Measurements from ENCODE around the gene PSD4. TPM values are rescaled to one million over a fixed set of nuclear protein-coding genes. Genes with fewer than 3 reads are reported as not detected.

The PSD4 gene
- total and polyA plus RNA-seq, 12 donors: 19.2 to 164 (median 70.5) TPM

DNA sequence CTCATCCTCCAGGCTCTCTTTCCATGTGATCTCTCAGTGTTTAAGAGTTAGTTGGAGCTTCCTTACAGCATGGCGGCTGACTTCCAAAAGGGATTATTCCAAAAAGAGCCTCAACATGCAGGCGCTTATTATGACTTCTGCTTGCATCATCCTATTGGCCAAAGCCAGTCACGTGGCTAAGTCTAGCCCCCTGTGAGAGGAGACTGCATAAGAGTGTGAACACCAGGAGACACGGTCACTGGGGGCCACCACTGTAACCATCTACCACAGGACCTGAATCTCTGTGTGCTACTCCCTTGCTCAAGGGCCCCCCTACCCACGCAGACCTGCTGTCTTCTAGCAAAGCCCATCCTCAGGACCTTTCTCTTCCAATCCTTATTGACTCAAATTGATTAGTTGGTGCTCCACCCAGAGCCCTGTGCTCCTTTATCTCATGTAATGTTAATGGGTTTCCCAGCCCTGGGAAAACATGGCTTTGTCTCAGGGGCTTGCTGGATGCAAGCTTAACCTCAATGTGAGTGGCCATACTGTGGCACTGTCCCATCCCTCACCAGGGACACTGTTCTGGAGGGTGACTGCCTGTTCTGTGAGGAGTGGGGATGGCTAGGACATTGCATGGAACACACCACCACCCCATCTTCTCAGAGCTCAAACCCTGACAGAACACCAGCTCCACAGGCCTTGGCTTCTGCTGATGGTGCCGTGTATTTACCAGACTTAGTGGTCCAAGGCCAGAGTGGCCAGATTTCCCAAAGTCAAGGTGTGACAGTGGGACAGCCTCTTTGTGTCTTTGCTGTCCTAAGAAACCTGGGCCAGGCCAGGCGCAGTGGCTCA is 42.2 kb upstream of the PSD4 start:
- no peaks in the 10 kb centered on the region for H3K9me3 ChIP-seq (replicated peaks in 1 of 3)
- no peak overlapping the region for H3K27ac ChIP-seq
- peaks cover 7 to 8% of the 10 kb centered on the region in 2 donors for H3K4me1 ChIP-seq (replicated peaks in 1 of 2)
- DNase-seq: no peak
- 80 to 100% (median 85%) methylated on average over 3 to 7 of the region's 7 CpGs for WGBS, 4 donors
- no peaks in the 10 kb centered on the region for H3K27me3 ChIP-seq
- intact Hi-C loops (cut with DNase I): loop anchor here in 1 of 2 donors (5.0 to 10.0 kb wide), 2 partner anchors 49 to 253 kb away; no protein-coding TSS in a partner anchor
- no peak overlapping the region for H3K4me3 ChIP-seq
- TF ChIP-seq, protein P1, sequence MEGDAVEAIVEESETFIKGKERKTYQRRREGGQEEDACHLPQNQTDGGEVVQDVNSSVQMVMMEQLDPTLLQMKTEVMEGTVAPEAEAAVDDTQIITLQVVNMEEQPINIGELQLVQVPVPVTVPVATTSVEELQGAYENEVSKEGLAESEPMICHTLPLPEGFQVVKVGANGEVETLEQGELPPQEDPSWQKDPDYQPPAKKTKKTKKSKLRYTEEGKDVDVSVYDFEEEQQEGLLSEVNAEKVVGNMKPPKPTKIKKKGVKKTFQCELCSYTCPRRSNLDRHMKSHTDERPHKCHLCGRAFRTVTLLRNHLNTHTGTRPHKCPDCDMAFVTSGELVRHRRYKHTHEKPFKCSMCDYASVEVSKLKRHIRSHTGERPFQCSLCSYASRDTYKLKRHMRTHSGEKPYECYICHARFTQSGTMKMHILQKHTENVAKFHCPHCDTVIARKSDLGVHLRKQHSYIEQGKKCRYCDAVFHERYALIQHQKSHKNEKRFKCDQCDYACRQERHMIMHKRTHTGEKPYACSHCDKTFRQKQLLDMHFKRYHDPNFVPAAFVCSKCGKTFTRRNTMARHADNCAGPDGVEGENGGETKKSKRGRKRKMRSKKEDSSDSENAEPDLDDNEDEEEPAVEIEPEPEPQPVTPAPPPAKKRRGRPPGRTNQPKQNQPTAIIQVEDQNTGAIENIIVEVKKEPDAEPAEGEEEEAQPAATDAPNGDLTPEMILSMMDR (IDR thresholded peaks at IDR 0.05): no peak
- no peak for TF ChIP-seq POLR2A (IDR thresholded peaks at IDR 0.05)
- H3K36me3 ChIP-seq (replicated peaks in 1 of 2): no peaks in the 10 kb centered on the region

DNA sequence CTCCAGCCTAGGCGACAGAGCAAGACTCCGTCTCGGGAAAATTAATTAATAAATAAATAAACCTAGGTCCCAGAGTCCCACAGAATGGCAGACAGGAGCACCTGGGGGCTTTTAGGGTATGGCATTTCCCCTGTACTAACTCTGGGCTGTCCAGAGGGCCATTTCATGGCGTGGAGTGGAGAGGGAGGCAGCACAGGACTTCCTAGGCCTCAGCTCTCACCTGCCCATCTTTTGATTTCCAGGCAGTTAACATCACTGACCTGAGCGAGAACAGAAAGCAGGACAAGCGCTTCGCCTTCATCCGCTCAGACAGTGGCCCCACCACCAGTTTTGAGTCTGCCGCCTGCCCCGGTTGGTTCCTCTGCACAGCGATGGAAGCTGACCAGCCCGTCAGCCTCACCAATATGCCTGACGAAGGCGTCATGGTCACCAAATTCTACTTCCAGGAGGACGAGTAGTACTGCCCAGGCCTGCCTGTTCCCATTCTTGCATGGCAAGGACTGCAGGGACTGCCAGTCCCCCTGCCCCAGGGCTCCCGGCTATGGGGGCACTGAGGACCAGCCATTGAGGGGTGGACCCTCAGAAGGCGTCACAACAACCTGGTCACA is 41.3 kb upstream of the PSD4 start:
- 93 to 97% (median 93%) methylated on average over 16 to 17 of the region's 17 CpGs for WGBS, 4 donors
- TF ChIP-seq POLR2A (IDR thresholded peaks at IDR 0.05): no peak
- TF ChIP-seq, protein P1 (IDR thresholded peaks at IDR 0.05): no peak
- DNase-seq: no peak
- Histone ChIP-seq H3K36me3 (replicated peaks in 1 of 2) (no peaks in the 10 kb centered on the region), H3K4me1 (replicated peaks in 1 of 2) (peaks cover 0 to 4% of the 10 kb centered on the region in 2 donors), H3K27me3 (no peaks in the 10 kb centered on the region), H3K27ac (no peak overlapping the region), H3K4me3 (no peak overlapping the region), H3K9me3 (replicated peaks in 1 of 3) (no peaks in the 10 kb centered on the region)
- intact Hi-C loops (cut with DNase I): loop anchor here in 1 of 2 donors (5.0 to 10.0 kb wide), 2 partner anchors 50 to 252 kb away; no protein-coding TSS in a partner anchor

DNA sequence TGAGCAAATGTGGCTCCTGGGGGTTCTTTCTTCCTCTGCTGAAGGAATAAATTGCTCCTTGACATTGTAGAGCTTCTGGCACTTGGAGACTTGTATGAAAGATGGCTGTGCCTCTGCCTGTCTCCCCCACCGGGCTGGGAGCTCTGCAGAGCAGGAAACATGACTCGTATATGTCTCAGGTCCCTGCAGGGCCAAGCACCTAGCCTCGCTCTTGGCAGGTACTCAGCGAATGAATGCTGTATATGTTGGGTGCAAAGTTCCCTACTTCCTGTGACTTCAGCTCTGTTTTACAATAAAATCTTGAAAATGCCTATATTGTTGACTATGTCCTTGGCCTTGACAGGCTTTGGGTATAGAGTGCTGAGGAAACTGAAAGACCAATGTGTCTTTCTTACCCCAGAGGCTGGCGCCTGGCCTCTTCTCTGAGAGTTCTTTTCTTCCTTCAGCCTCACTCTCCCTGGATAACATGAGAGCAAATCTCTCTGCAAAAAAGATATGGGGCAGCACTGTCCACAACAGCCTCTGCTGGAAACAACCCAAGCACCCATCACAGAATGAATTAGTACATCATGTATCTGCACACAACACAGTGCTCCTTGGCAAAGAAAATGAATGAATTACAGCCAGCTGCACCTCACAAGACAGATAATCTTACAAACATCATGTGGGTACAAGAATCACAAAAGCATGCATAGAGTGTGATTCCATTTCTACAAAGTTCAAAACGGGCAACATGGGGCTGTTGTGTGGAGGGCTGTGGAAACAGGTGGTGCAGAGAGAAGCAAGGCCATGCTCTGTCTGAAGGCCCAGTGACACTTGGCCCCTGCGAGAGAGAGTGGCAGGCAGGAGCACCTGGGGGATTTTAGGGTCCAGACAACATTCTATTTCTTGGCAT is 39.8 kb upstream of the PSD4 start:
- Histone ChIP-seq H3K27ac (no peak overlapping the region), H3K36me3 (replicated peaks in 1 of 2) (no peaks in the 10 kb centered on the region), H3K4me3 (no peak overlapping the region), H3K9me3 (replicated peaks in 1 of 3) (no peaks in the 10 kb centered on the region), H3K27me3 (no peaks in the 10 kb centered on the region), H3K4me1 (replicated peaks in 1 of 2) (peaks cover 0 to 11% of the 10 kb centered on the region in 2 donors)
- TF ChIP-seq, protein P1 (IDR thresholded peaks at IDR 0.05): no peak
- no peak for TF ChIP-seq POLR2A (IDR thresholded peaks at IDR 0.05)
- no peak for DNase-seq
- 67 to 86% (median 74%) methylated on average over 5 to 7 of the region's 7 CpGs for WGBS, 4 donors
- intact Hi-C loops (cut with DNase I): loop anchor here in 1 of 2 donors (5.0 to 10.0 kb wide), 2 partner anchors 52 to 251 kb away; no protein-coding TSS in a partner anchor

Data from adrenal gland (tissue), 12 donors.